Astrocyte (in vitro differentiated cells and primary cell): Measurements from ENCODE around the gene ST6GALNAC5. TPM values are rescaled to one million over a fixed set of nuclear protein-coding genes. Genes with fewer than 3 reads are reported as not detected.

ENCODE experiments used
- DNase-seq: peaks from one replicate; pipeline ENCODE4 v3.0.0-alpha.2; 2010; ENCODE audit warnings: low read depth
- FAIRE-seq: peaks from 2 replicates; lab custom pipeline; 2011; peaks lifted over from hg19 to GRCh38; lab: Jason Lieb, UNC
- H2AFZ ChIP-seq: 2 replicates; pipeline ENCODE4 v1.6.0; 2012; ENCODE audit warnings: low read depth, low read length, inconsistent platforms
- H3K27ac ChIP-seq: 2 replicates; pipeline ENCODE4 v1.5.1; 2011; ENCODE audit warnings: low read depth, low read length, inconsistent platforms
- H3K27me3 ChIP-seq: 2 replicates; pipeline ENCODE4 v1.6.0; 2011; ENCODE audit warnings: low read length, inconsistent platforms; ENCODE audit not compliant: insufficient read depth
- H3K36me3 ChIP-seq: 2 replicates; pipeline ENCODE4 v1.5.1; 2011; ENCODE audit warnings: low read length, inconsistent platforms; ENCODE audit not compliant: insufficient read depth
- H3K4me1 ChIP-seq: 2 replicates; pipeline ENCODE4 v1.5.1; 2011; ENCODE audit warnings: low read length, inconsistent platforms; ENCODE audit not compliant: insufficient read depth
- H3K4me2 ChIP-seq: 2 replicates; pipeline ENCODE4 v1.6.0; 2012; ENCODE audit warnings: low read length, inconsistent platforms
- H3K4me3 ChIP-seq: 2 replicates; pipeline ENCODE4 v1.5.1; 2011; ENCODE audit warnings: low read depth, mild to moderate bottlenecking, low read length, inconsistent platforms; ENCODE audit not compliant: insufficient read depth
- H3K79me2 ChIP-seq: 2 replicates; pipeline ENCODE4 v1.6.0; 2012; ENCODE audit warnings: mild to moderate bottlenecking, low read length, inconsistent platforms; ENCODE audit not compliant: insufficient read depth
- H3K9ac ChIP-seq: 2 replicates; pipeline ENCODE4 v1.6.0; 2012; ENCODE audit warnings: mild to moderate bottlenecking, low read length, inconsistent platforms
- H3K9me3 ChIP-seq: 2 replicates; pipeline ENCODE4 v1.5.1; 2012; ENCODE audit warnings: low read depth, mild to moderate bottlenecking, low read length, inconsistent platforms; ENCODE audit not compliant: insufficient read depth
- H4K20me1 ChIP-seq: 2 replicates; pipeline ENCODE4 v1.6.0; 2012; ENCODE audit warnings: low read length, inconsistent platforms; ENCODE audit not compliant: insufficient read depth
- H3K27ac Mint-ChIP-seq: one replicate; pipeline ENCODE4 v1.8.0; 2021; ENCODE audit warnings: mild to moderate bottlenecking, mixed read lengths; ENCODE audit not compliant: unreplicated experiment
- H3K27me3 Mint-ChIP-seq: one replicate; pipeline ENCODE4 v1.8.0; 2021; ENCODE audit warnings: low read depth, mixed read lengths; ENCODE audit not compliant: unreplicated experiment
- H3K36me3 Mint-ChIP-seq: one replicate; pipeline ENCODE4 v1.8.0; 2021; ENCODE audit warnings: low read depth, mixed read lengths; ENCODE audit not compliant: unreplicated experiment
- H3K4me1 Mint-ChIP-seq: one replicate; pipeline ENCODE4 v1.8.0; 2021; ENCODE audit warnings: low read depth, mixed read lengths; ENCODE audit not compliant: unreplicated experiment
- H3K4me3 Mint-ChIP-seq: one replicate; pipeline ENCODE4 v1.8.0; 2021; ENCODE audit warnings: mild to moderate bottlenecking, moderate library complexity, mixed read lengths; ENCODE audit not compliant: unreplicated experiment
- H3K9me3 Mint-ChIP-seq: one replicate; pipeline ENCODE4 v1.8.0; 2021; ENCODE audit warnings: mild to moderate bottlenecking, mixed read lengths; ENCODE audit not compliant: unreplicated experiment
- EZH2 ChIP-seq: IDR thresholded peaks from 2 replicates; pipeline ENCODE4 v1.6.1; 2012; ENCODE audit warnings: mild to moderate bottlenecking, low read length, inconsistent platforms; ENCODE audit not compliant: insufficient read depth
- total RNA-seq: library from RNA; stranded (reverse); gene quantifications from 2 replicates; pipeline ENCODE4 v1.2.1, GENCODE V29; 2021
- TF ChIP-seq, protein P1 (sequence below): IDR thresholded peaks from 2 replicates; pipeline ENCODE4 v1.5.1; 2011; ENCODE audit warnings: low read depth, mild to moderate bottlenecking, inconsistent platforms, low read length, moderate library complexity; ENCODE audit not compliant: insufficient read depth

ST6GALNAC5 gene
- total RNA-seq, 1 donor from 2014 or later: 1.3 TPM

DNA sequence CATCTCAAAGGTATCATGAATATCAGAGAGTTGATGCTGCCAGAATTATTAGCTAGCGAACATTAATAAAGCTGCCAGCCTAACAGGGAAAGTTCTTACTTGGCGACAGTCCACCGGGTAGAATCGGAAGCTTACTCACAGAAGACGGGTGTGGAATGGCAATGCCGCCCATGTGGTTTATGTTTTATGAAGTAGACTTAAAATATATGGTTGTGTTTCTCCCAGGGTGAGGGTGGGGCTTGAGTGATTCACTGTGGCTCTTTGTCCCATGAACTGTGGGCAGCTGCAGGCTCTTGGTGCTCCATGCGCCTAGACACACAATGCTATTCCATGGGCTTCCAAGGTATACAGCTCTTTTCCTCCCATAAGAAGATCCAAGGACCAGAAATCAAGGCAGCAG lies 189.2 kb downstream of the ST6GALNAC5 start:
- DNase-seq: no peak
- no peak for TF ChIP-seq EZH2
- TF ChIP-seq, protein P1, sequence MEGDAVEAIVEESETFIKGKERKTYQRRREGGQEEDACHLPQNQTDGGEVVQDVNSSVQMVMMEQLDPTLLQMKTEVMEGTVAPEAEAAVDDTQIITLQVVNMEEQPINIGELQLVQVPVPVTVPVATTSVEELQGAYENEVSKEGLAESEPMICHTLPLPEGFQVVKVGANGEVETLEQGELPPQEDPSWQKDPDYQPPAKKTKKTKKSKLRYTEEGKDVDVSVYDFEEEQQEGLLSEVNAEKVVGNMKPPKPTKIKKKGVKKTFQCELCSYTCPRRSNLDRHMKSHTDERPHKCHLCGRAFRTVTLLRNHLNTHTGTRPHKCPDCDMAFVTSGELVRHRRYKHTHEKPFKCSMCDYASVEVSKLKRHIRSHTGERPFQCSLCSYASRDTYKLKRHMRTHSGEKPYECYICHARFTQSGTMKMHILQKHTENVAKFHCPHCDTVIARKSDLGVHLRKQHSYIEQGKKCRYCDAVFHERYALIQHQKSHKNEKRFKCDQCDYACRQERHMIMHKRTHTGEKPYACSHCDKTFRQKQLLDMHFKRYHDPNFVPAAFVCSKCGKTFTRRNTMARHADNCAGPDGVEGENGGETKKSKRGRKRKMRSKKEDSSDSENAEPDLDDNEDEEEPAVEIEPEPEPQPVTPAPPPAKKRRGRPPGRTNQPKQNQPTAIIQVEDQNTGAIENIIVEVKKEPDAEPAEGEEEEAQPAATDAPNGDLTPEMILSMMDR: no peak

DNA sequence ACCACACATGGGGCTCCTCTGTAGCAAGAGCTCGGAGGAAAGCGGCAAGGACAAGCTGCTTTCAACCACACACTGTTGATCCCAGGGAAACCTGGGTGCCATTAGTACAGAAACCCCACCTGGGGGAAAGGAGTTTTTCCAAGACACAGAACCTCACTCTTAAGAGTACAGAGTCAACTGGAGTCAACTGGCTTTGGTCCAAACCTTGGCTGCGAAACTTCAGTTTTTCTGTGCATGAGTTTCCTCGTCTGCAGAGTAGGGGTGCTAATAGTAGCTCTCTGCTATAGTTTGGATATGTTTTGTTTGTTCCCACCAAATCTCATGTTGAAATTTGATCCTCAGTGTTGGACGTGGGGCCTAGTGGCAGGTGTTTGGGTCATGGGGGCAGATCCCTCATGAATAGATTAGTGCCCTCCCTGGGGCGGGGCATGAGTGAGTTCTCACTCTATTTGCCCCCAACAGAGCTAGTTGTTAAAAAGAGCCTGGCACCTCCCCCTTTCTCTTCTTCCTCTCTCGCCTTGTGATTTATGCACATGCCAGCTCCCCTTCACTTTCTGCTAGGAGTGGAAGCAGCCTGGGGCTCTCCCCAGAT lies 190.8 kb downstream of the ST6GALNAC5 start:
- H3K4me3 ChIP-seq: no peak overlapping the region
- no peak overlapping the region for H3K27ac Mint-ChIP-seq
- no peaks in the 10 kb centered on the region for H3K36me3 Mint-ChIP-seq
- no peaks in the 10 kb centered on the region for H3K9me3 ChIP-seq
- H4K20me1 ChIP-seq: no peaks in the 10 kb centered on the region
- no peak overlapping the region for H2AFZ ChIP-seq
- no peak overlapping the region for H3K27ac ChIP-seq
- H3K36me3 ChIP-seq: no peaks in the 10 kb centered on the region
- H3K27me3 Mint-ChIP-seq: peaks cover 3% of the 10 kb centered on the region
- TF ChIP-seq, protein P1: no peak
- no peak for TF ChIP-seq EZH2
- no peaks in the 10 kb centered on the region for H3K4me1 Mint-ChIP-seq
- FAIRE-seq (no peak), DNase-seq (no peak)
- H3K4me2 ChIP-seq: no peak overlapping the region
- H3K4me1 ChIP-seq: no peaks in the 10 kb centered on the region
- no peaks in the 10 kb centered on the region for H3K27me3 ChIP-seq
- H3K79me2 ChIP-seq: no peaks in the 10 kb centered on the region
- no peaks in the 10 kb centered on the region for H3K9me3 Mint-ChIP-seq
- H3K4me3 Mint-ChIP-seq: no peak overlapping the region
- no peak overlapping the region for H3K9ac ChIP-seq

More for the DNA sequence above, 189.2 kb downstream of the ST6GALNAC5 start:
- no peak for FAIRE-seq
- Histone ChIP-seq H3K9me3 (no peaks in the 10 kb centered on the region), H3K27me3 (no peaks in the 10 kb centered on the region), H3K4me1 (no peaks in the 10 kb centered on the region), H3K79me2 (no peaks in the 10 kb centered on the region), H3K4me2 (no peak overlapping the region), H2AFZ (no peak overlapping the region), H4K20me1 (no peaks in the 10 kb centered on the region), H3K36me3 (no peaks in the 10 kb centered on the region), H3K4me3 (no peak overlapping the region), H3K9ac (no peak overlapping the region), H3K27ac (no peak overlapping the region)
- no peaks in the 10 kb centered on the region for H3K36me3 Mint-ChIP-seq
- H3K4me3 Mint-ChIP-seq: no peak overlapping the region
- no peaks in the 10 kb centered on the region for H3K9me3 Mint-ChIP-seq
- H3K27ac Mint-ChIP-seq: no peak overlapping the region
- H3K27me3 Mint-ChIP-seq: peaks cover 6% of the 10 kb centered on the region
- no peaks in the 10 kb centered on the region for H3K4me1 Mint-ChIP-seq

DNA sequence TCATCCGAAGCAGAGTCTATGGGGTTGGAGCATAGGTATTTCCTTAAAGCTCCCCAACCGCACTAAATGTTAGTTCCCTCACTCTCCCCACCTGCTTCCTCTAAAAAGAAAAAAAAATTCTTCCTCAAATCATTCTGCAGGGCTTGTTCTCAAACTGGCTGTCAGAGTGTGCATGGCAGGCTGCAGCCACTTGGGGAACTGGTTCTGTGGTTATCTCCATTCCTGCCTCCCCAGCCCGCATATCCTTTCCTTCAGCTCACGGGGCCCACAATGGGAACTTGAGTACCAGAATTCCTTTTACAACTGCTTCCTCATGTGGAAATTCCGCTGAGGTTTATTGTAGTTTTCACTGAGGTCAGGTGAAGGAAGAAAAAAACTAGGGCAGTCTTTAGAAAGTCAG lies 192.7 kb downstream of the ST6GALNAC5 start:
- Histone ChIP-seq H3K4me2 (no peak overlapping the region), H3K9ac (no peak overlapping the region), H3K36me3 (no peaks in the 10 kb centered on the region), H3K27me3 (no peaks in the 10 kb centered on the region), H3K4me3 (no peak overlapping the region), H3K79me2 (no peaks in the 10 kb centered on the region), H3K4me1 (no peaks in the 10 kb centered on the region), H3K27ac (no peak overlapping the region), H3K9me3 (no peaks in the 10 kb centered on the region), H4K20me1 (no peaks in the 10 kb centered on the region), H2AFZ (no peak overlapping the region)
- FAIRE-seq (no peak), DNase-seq (no peak)
- no peaks in the 10 kb centered on the region for H3K9me3 Mint-ChIP-seq
- no peaks in the 10 kb centered on the region for H3K36me3 Mint-ChIP-seq
- H3K27ac Mint-ChIP-seq: no peak overlapping the region
- peaks cover 3% of the 10 kb centered on the region for H3K27me3 Mint-ChIP-seq
- H3K4me1 Mint-ChIP-seq: no peaks in the 10 kb centered on the region
- TF ChIP-seq, protein P1: no peak
- TF ChIP-seq EZH2: no peak
- no peak overlapping the region for H3K4me3 Mint-ChIP-seq
